DND-41 (cell line): ENCODE results near the gene RNF151.

ENCODE experiments used
- EZH2 ChIP-seq: IDR thresholded peaks from 3 replicates; pipeline ENCODE4 v1.6.1; 2012; ENCODE audit warnings: borderline replicate concordance, low read depth, mild to moderate bottlenecking, moderate library complexity, low read length, inconsistent platforms; ENCODE audit not compliant: severe bottlenecking
- TF ChIP-seq, protein P1 (sequence below): IDR thresholded peaks from 2 replicates; pipeline ENCODE4 v1.5.1; 2012; ENCODE audit warnings: borderline replicate concordance, low read length, moderate library complexity, mild to moderate bottlenecking; ENCODE audit not compliant: poor library complexity, severe bottlenecking; ENCODE audit errors: extremely low read depth

GRCh38 chr16:1946495-1947368 lies 19.9 kb upstream of the RNF151 start:
- TF ChIP-seq, protein P1, sequence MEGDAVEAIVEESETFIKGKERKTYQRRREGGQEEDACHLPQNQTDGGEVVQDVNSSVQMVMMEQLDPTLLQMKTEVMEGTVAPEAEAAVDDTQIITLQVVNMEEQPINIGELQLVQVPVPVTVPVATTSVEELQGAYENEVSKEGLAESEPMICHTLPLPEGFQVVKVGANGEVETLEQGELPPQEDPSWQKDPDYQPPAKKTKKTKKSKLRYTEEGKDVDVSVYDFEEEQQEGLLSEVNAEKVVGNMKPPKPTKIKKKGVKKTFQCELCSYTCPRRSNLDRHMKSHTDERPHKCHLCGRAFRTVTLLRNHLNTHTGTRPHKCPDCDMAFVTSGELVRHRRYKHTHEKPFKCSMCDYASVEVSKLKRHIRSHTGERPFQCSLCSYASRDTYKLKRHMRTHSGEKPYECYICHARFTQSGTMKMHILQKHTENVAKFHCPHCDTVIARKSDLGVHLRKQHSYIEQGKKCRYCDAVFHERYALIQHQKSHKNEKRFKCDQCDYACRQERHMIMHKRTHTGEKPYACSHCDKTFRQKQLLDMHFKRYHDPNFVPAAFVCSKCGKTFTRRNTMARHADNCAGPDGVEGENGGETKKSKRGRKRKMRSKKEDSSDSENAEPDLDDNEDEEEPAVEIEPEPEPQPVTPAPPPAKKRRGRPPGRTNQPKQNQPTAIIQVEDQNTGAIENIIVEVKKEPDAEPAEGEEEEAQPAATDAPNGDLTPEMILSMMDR: no peak
- no peak for TF ChIP-seq EZH2
